Middle frontal gyrus (tissue), 1 donor: ENCODE measurements around the gene RBFA.

ENCODE experiments used
- DNase-seq: peaks from one replicate; pipeline ENCODE4 v3.0.0-alpha.2; 2015; ENCODE audit warnings: low spot score; ENCODE audit errors: extremely low spot score

Gene RBFA

GRCh38 chr18:80074183-80074582 lies 39.9 kb downstream of the RBFA start:
- DNase-seq, result no peak

GRCh38 chr18:80074697-80075096 lies 40.5 kb downstream of the RBFA start:
- no peak for DNase-seq

- no peak for DNase-seq
Observed at GRCh38 chr18:80075940-80076339, 41.7 kb downstream of the RBFA start.

GRCh38 chr18:80076379-80076778 lies 42.1 kb downstream of the RBFA start:
- no peak for DNase-seq

GRCh38 chr18:80077873-80078272 lies 43.6 kb downstream of the RBFA start:
- no peak for DNase-seq
